Measurements from ENCODE around the gene MYBPC3. TPM values are rescaled to one million over a fixed set of nuclear protein-coding genes. Genes with fewer than 3 reads are reported as not detected.
A peak's percentile ranks its signal among the peaks of the same experiment; 100 is the strongest.

Gene MYBPC3
- total RNA-seq, 2 donors from 2014 or later, result 966 to 1,049 TPM

- intact Hi-C loops (cut with DNase I), result no loop called here
- ATAC-seq, result peak; percentile 93 to 97
- DNase-seq, result peak; percentile 53
Measured at GRCh38 chr11:47305734-47306483, 46.6 kb downstream of the MYBPC3 start.

GRCh38 chr11:47302853-47303252, 49.6 kb downstream of the MYBPC3 start:
- no peak for DNase-seq
- ATAC-seq, result no peak
- intact Hi-C loops (cut with DNase I), result no loop called here

- intact Hi-C loops (cut with DNase I), result no loop called here
- ATAC-seq (no peak), DNase-seq (no peak)
Measured at GRCh38 chr11:47299078-47299477, 53.4 kb downstream of the MYBPC3 start.

- intact Hi-C loops (cut with DNase I), result no loop called here
- ATAC-seq (no peak), DNase-seq (no peak)
Measured at GRCh38 chr11:47296045-47296444, 56.5 kb downstream of the MYBPC3 start.

- no peak for ATAC-seq
- no peak for DNase-seq
- intact Hi-C loops (cut with DNase I), result no loop called here
Measured at GRCh38 chr11:47295385-47295784, 57.1 kb downstream of the MYBPC3 start.

GRCh38 chr11:47289856-47290255, 62.6 kb downstream of the MYBPC3 start:
- ATAC-seq (no peak), DNase-seq (no peak)
- intact Hi-C loops (cut with DNase I), result loop anchor here in 1 of 2 donors (5.0 kb wide), 1 partner anchor 37 kb away; no protein-coding TSS in a partner anchor

- intact Hi-C loops (cut with DNase I), result loop anchor here in 1 of 2 donors (5.0 kb wide), 1 partner anchor 39 kb away; no protein-coding TSS in a partner anchor
- ATAC-seq, result peak; percentile 23 to 25
Measured at GRCh38 chr11:47288066-47288465, 64.4 kb downstream of the MYBPC3 start.

GRCh38 chr11:47285969-47286770, 66.3 kb downstream of the MYBPC3 start:
- DNase-seq, result no peak
- ATAC-seq, result peak; percentile 43 to 56
- intact Hi-C loops (cut with DNase I), result loop anchor here in 1 of 2 donors (5.0 kb wide), 1 partner anchor 41 kb away; no protein-coding TSS in a partner anchor

More at GRCh38 chr11:47288066-47288465, 64.4 kb downstream of the MYBPC3 start:
- DNase-seq, result no peak

GRCh38 chr11:47284151-47284550, 68.4 kb downstream of the MYBPC3 start:
- DNase-seq (no peak), ATAC-seq (no peak)
- intact Hi-C loops (cut with DNase I), result no loop called here

- no peak for DNase-seq
- ATAC-seq, result no peak
Measured at GRCh38 chr11:47282462-47282861, 70.0 kb downstream of the MYBPC3 start.

More at GRCh38 chr11:47282462-47282861, 70.0 kb downstream of the MYBPC3 start:
- intact Hi-C loops (cut with DNase I), result no loop called here

Small RNA genes within 50 kb of the gene (microRNA-seq; reads per million reads assigned to microRNA genes)
- 0 reads per million in 2 donors for gene MIR4487

Other genes with a start within 250 kb of the MYBPC3 start
- 10 to 100 TPM; 41.4 to 54.4 TPM for gene ARFGAP2, start 175.8 kb downstream of the MYBPC3 start, total RNA-seq
- 100 to 1,000 TPM; 108 to 126 TPM for gene PACSIN3, start 166.3 kb downstream of the MYBPC3 start, total RNA-seq
- 10 to 100 TPM; 10.4 to 10.8 TPM for gene DDB2, start 137.7 kb downstream of the MYBPC3 start, total RNA-seq
- 10 to 100 TPM; 25.1 to 26.2 TPM for gene ACP2, start 103.9 kb downstream of the MYBPC3 start, total RNA-seq
- 10 to 100 TPM; 18.2 to 44.9 TPM for gene NR1H3, start 94.7 kb downstream of the MYBPC3 start, total RNA-seq
- 10 to 100 TPM; 29.5 to 37.0 TPM for gene MADD, start 82.6 kb downstream of the MYBPC3 start, total RNA-seq
- 10 to 100 TPM; 19.5 to 31.4 TPM for gene SPI1, start 25.8 kb upstream of the MYBPC3 start, total RNA-seq
- gene SLC39A13, start 55.9 kb upstream of the MYBPC3 start, total RNA-seq, result 10 to 100 TPM; 35.5 to 53.4 TPM
- gene PSMC3, start 73.7 kb upstream of the MYBPC3 start, total RNA-seq, result 100 to 1,000 TPM; 133 to 154 TPM
- gene RAPSN, start 96.4 kb upstream of the MYBPC3 start, total RNA-seq, result not detected
- gene CELF1, start 200.4 kb upstream of the MYBPC3 start, total RNA-seq, result 10 to 100 TPM; 64.5 to 81.9 TPM
- gene PTPMT1, start 212.9 kb upstream of the MYBPC3 start, total RNA-seq, result 10 to 100 TPM; 18.1 to 19.2 TPM
- 10 to 100 TPM; 10.2 to 12.2 TPM for gene KBTBD4, start 226.3 kb upstream of the MYBPC3 start, total RNA-seq
- 100 to 1,000 TPM; 150 to 182 TPM for gene NDUFS3, start 226.4 kb upstream of the MYBPC3 start, total RNA-seq
- under 1 TPM in 1 of 2 donors, not detected in 1; 0.41 TPM for gene FAM180B, start 234.0 kb upstream of the MYBPC3 start, total RNA-seq
- gene C1QTNF4, start 241.7 kb upstream of the MYBPC3 start, total RNA-seq, result under 1 TPM; 0.37 to 0.47 TPM

Data from left cardiac atrium (tissue), 4 donors.